K562 (cell line): ENCODE results near the gene CXCR5. TPM values are rescaled to one million over a fixed set of nuclear protein-coding genes. Genes with fewer than 3 reads are reported as not detected.

Experiments used
- ARID1B ChIP-seq: fragments of 450-650 bp; IDR thresholded peaks from 2 replicates; pipeline ENCODE4 v1.6.1; 2016; ENCODE audit warnings: antibody characterized with exemption, mild to moderate bottlenecking, inconsistent platforms
- CBFA2T2 ChIP-seq: fragments of 450-650 bp; conservative IDR thresholded peaks from 2 replicates; pipeline ENCODE4 v1.6.1; 2017; ENCODE audit warnings: mild to moderate bottlenecking
- CBX5 ChIP-seq: IDR thresholded peaks from 2 replicates; pipeline ENCODE4 v1.6.1; 2014; ENCODE audit warnings: low read depth, borderline replicate concordance
- CCAR2 ChIP-seq: fragments of 200-400 bp; formaldehyde crosslinking; IDR thresholded peaks from 2 replicates; pipeline ENCODE4 v1.6.1; 2017; ENCODE audit warnings: mild to moderate bottlenecking, low read depth, low read length
- HOXB6 ChIP-seq: fragments of 250-450 bp; sonication (Bioruptor Pico); IDR thresholded peaks from 2 replicates; pipeline ENCODE4 v1.5.1; 2022; ENCODE audit warnings: mild to moderate bottlenecking, borderline replicate concordance
- KAT7 ChIP-seq: sonication (generic); formaldehyde crosslinking; IDR thresholded peaks from 2 replicates; pipeline ENCODE4 v1.8.0; 2022; ENCODE audit warnings: missing genetic modification reagents, mild to moderate bottlenecking, borderline replicate concordance
- KHSRP ChIP-seq: fragments of 450-650 bp; IDR thresholded peaks from 2 replicates; pipeline ENCODE4 v1.6.1; 2017
- MAFK ChIP-seq: IDR thresholded peaks from 2 replicates; pipeline ENCODE4 v1.6.1; 2011; ENCODE audit warnings: low read length, improper control_type of control experiment
- PHB2 ChIP-seq: fragments of 450-650 bp; IDR thresholded peaks from 2 replicates; pipeline ENCODE4 v1.6.1; 2017; ENCODE audit warnings: low read depth
- RBM34 ChIP-seq: fragments of 200-400 bp; formaldehyde crosslinking; IDR thresholded peaks from 2 replicates; pipeline ENCODE4 v1.6.1; 2018; ENCODE audit warnings: low read length, borderline replicate concordance; ENCODE audit not compliant: insufficient read depth
- RFX5 ChIP-seq: IDR thresholded peaks from 2 replicates; pipeline ENCODE4 v1.6.1; 2011; ENCODE audit warnings: low read depth, mild to moderate bottlenecking, improper control_type of control experiment, low read length
- RHOXF2B ChIP-seq: fragments of 250-450 bp; sonication (Bioruptor Pico); conservative IDR thresholded peaks from 2 replicates; pipeline ENCODE4 v1.5.1; 2021
- SRSF3 ChIP-seq: fragments of 200-400 bp; formaldehyde crosslinking; IDR thresholded peaks from 2 replicates; pipeline ENCODE4 v1.6.1; 2016; ENCODE audit warnings: mild to moderate bottlenecking, low read length, moderate library complexity; ENCODE audit not compliant: insufficient read depth
- WHSC1 ChIP-seq: IDR thresholded peaks from one replicate; pipeline ENCODE4 v1.6.1; 2012; ENCODE audit warnings: low read length, control low read depth, inconsistent platforms
- ZBTB1 ChIP-seq: sonication (generic); formaldehyde crosslinking; IDR thresholded peaks from 2 replicates; pipeline ENCODE4 v1.8.1; 2023; ENCODE audit warnings: missing genetic modification reagents, low read depth, mild to moderate bottlenecking, borderline replicate concordance
- ZKSCAN1 ChIP-seq: fragments of 150-350 bp; IDR thresholded peaks from 2 replicates; pipeline ENCODE4 v1.6.1; 2016; ENCODE audit warnings: low read depth, low read length
- ZNF165 ChIP-seq: fragments of 250-450 bp; sonication (Bioruptor Pico); IDR thresholded peaks from 2 replicates; pipeline ENCODE4 v1.4.0; 2020; ENCODE audit warnings: borderline replicate concordance
- ZNF41 ChIP-seq: fragments of 250-450 bp; sonication (Bioruptor Pico); conservative IDR thresholded peaks from 2 replicates; pipeline ENCODE4 v1.4.0; 2020; ENCODE audit warnings: mild to moderate bottlenecking
- polyA plus RNA-seq, 8 experiments: library from polyadenylated mRNA; depleted of rRNA in 4 of 8; stranded (reverse) in 5 of 8; unstranded in 3 of 8; fragments of >200 nt; fragmentation: Nextera tagmentation in 2 of 8; fragmentation: Illumina TruSeq in 1 of 8; extraction: Ambion mirVana in 2 of 8; extraction: Trizol in 1 of 8; gene quantifications; 2 replicates each; pipeline versions ENCODE4 v1.2.1 to v1.2.3, GENCODE V29; 2011 to 2014; ENCODE audit warnings: inconsistent platforms in 1 of 8, missing spikeins in 1 of 8
- total RNA-seq, 7 experiments: library from RNA; depleted of rRNA in 6 of 7; stranded (reverse); fragments of >200 nt in 6 of 7; fragmentation: Illumina TruSeq in 2 of 7; extraction: Trizol in 2 of 7; gene quantifications; 2 replicates each; pipeline versions ENCODE4 v1.2.1 to v1.2.3, GENCODE V29; 2011 to 2021; ENCODE audit warnings: low replicate concordance in 1 of 7
- TF ChIP-seq, protein P1 (sequence below): fragments of 250-450 bp; sonication (Bioruptor Pico); IDR thresholded peaks from 2 replicates; pipeline ENCODE4 v1.5.0; 2020; ENCODE audit warnings: mild to moderate bottlenecking
- TF ChIP-seq, protein P2 (sequence below): fragments of 200-800 bp; sonication (Bioruptor generic); IDR thresholded peaks from 2 replicates; pipeline ENCODE4 v1.6.1; 2016; ENCODE audit warnings: missing genetic modification characterization, missing compliant biosample characterization
- TF ChIP-seq, protein P3 (sequence below): fragments of 250-450 bp; sonication (Bioruptor Pico); IDR thresholded peaks from 2 replicates; pipeline ENCODE4 v1.4.0; 2020; ENCODE audit warnings: borderline replicate concordance

Gene CXCR5
- total and polyA plus RNA-seq, 9 of the 15 experiments (the other 6 are each of a cell fraction or from before 2014, with no cell fraction given), result 0.03 to 0.06 TPM; not detected in 7

DNA sequence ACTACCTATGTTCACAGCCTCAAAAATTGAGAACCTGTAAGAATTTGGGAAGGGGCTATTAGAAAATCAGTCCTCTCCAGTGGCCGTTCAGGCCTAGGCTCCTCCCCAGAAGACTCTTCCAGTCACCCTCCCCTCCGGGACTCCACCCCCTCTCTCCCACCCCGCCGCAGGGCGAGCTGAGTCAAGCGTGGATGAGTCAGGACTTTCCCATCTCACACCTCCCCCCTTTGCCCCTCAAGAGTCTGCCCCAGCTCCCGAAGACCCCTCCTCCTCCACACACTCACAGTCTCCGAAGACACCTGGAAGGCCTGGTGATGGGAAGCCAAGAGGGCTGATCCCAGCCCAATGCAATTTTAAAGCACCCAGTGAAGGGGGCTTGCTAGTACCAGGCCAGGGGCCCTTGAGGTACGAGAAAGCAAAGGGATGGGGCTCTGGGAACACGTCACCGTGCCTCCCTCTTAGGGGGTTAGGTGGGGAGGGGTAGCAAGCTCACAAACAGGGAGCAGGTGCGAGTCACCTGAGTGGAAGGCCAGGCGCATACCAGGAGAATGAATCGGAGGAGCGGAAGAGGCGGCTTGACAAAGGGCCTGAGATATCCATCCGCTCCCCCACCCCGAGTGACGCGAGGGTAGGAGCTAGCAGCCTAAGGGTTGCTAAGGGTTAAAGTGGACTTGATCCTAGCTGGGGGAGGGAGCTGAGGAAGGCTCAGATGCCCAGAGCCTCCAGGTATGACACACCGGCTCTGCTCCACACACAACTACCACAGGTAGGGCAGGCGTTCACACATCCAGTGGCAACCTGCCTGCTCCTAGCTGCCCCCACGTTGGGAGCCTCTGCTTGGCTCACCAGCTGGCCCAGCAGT lies 28.4 kb downstream of the CXCR5 start (continued):
- TF ChIP-seq, protein P1, sequence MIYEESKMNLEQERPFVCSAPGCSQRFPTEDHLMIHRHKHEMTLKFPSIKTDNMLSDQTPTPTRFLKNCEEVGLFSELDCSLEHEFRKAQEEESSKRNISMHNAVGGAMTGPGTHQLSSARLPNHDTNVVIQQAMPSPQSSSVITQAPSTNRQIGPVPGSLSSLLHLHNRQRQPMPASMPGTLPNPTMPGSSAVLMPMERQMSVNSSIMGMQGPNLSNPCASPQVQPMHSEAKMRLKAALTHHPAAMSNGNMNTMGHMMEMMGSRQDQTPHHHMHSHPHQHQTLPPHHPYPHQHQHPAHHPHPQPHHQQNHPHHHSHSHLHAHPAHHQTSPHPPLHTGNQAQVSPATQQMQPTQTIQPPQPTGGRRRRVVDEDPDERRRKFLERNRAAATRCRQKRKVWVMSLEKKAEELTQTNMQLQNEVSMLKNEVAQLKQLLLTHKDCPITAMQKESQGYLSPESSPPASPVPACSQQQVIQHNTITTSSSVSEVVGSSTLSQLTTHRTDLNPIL (CRISPR knock-in tag), result no peak
- TF ChIP-seq HOXB6, result no peak
- TF ChIP-seq, protein P2, sequence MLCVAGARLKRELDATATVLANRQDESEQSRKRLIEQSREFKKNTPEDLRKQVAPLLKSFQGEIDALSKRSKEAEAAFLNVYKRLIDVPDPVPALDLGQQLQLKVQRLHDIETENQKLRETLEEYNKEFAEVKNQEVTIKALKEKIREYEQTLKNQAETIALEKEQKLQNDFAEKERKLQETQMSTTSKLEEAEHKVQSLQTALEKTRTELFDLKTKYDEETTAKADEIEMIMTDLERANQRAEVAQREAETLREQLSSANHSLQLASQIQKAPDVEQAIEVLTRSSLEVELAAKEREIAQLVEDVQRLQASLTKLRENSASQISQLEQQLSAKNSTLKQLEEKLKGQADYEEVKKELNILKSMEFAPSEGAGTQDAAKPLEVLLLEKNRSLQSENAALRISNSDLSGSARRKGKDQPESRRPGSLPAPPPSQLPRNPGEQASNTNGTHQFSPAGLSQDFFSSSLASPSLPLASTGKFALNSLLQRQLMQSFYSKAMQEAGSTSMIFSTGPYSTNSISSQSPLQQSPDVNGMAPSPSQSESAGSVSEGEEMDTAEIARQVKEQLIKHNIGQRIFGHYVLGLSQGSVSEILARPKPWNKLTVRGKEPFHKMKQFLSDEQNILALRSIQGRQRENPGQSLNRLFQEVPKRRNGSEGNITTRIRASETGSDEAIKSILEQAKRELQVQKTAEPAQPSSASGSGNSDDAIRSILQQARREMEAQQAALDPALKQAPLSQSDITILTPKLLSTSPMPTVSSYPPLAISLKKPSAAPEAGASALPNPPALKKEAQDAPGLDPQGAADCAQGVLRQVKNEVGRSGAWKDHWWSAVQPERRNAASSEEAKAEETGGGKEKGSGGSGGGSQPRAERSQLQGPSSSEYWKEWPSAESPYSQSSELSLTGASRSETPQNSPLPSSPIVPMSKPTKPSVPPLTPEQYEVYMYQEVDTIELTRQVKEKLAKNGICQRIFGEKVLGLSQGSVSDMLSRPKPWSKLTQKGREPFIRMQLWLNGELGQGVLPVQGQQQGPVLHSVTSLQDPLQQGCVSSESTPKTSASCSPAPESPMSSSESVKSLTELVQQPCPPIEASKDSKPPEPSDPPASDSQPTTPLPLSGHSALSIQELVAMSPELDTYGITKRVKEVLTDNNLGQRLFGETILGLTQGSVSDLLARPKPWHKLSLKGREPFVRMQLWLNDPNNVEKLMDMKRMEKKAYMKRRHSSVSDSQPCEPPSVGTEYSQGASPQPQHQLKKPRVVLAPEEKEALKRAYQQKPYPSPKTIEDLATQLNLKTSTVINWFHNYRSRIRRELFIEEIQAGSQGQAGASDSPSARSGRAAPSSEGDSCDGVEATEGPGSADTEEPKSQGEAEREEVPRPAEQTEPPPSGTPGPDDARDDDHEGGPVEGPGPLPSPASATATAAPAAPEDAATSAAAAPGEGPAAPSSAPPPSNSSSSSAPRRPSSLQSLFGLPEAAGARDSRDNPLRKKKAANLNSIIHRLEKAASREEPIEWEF, result no peak; the same call in 1 of the 2 replicates
- TF ChIP-seq MAFK, result peak; percentile 78
- TF ChIP-seq ZNF165 (CRISPR knock-in tag), result no peak
- TF ChIP-seq ARID1B, result peak; percentile 90
- TF ChIP-seq KHSRP, result no peak
- no peak for TF ChIP-seq RBM34
- TF ChIP-seq RFX5, result no peak
- TF ChIP-seq CBX5, result no peak
- TF ChIP-seq, protein P3, sequence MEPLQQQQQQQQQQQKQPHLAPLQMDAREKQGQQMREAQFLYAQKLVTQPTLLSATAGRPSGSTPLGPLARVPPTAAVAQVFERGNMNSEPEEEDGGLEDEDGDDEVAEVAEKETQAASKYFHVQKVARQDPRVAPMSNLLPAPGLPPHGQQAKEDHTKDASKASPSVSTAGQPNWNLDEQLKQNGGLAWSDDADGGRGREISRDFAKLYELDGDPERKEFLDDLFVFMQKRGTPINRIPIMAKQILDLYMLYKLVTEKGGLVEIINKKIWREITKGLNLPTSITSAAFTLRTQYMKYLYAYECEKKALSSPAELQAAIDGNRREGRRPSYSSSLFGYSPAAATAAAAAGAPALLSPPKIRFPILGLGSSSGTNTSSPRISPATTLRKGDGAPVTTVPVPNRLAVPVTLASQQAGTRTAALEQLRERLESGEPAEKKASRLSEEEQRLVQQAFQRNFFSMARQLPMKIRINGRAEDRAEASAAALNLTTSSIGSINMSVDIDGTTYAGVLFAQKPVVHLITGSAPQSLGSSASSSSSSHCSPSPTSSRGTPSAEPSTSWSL (CRISPR knock-in tag), result peak; percentile 46; the same call in 1 of the 2 replicates
- TF ChIP-seq PHB2, result no peak
- peak; percentile 71 for TF ChIP-seq KAT7 (CRISPR knock-in tag)
- no peak for TF ChIP-seq RHOXF2B (CRISPR knock-in tag)
- no peak for TF ChIP-seq CBFA2T2
- TF ChIP-seq ZNF41, result no peak
- no peak for TF ChIP-seq ZBTB1 (CRISPR knock-in tag)
- TF ChIP-seq WHSC1, result no peak
- no peak for TF ChIP-seq ZKSCAN1
- TF ChIP-seq CCAR2, result no peak
- no peak for TF ChIP-seq SRSF3
